ENCODE measurements around the gene SCP2D1. TPM values are rescaled to one million over a fixed set of nuclear protein-coding genes. Genes with fewer than 3 reads are reported as not detected.

Gene SCP2D1
- total RNA-seq, 8 experiments from 2014 or later, result not detected

DNA sequence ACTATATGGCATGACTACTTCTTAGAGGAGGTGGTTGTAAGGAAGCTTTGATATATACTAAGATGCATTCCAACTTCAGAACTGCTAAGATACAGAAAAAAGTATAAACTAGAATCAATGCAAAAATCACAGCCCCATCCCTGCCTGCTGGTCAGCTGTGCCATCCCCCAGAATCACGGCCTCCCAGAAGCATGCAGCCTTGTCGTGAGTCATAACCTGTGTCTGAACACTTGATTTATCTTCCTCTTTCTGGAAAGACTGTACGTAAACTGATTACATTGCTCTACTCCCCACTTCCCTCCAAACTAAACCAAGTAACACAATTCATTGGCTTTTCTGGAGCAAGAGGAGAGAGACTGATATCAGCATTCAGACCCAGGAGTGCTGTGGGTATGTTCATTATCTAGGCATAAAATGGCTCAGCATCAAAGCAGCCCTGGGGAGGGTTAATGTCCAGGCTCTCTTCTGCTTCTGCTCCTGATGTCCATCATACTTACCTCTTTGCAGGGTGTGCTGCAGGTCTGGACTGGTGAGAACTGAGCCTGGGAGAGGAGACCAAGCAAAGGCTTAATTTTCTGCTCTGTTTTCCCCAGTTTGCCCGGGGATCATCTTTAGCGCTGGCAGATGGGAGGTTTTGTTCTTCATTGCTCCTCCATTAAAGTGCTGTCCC lies 18.4 kb downstream of the SCP2D1 start:
- peak in 7 of 8 experiments; percentile 28 to 99 (median 98) for ATAC-seq (replicated peaks in 6 of 8)
- WGBS, 10 experiments, result 17 to 87% (median 37%) methylated on average over 1 to 5 of the region's 5 CpGs; no CpG with 5 or more reads in 1 of the 10 experiments
- Histone ChIP-seq H3K27ac (no peak overlapping the region), H3K4me1 (replicated peaks in 1 of 2) (peaks cover 13 to 16% of the 10 kb centered on the region in 2 donors), H3K4me3 (no peak overlapping the region)
- in situ Hi-C loops (cut with MboI; ENCODE audit: low pct_unique_long_range_greater_than_20kb in 2 of 9, low sequenced_read_pairs in 9 of 9, unreplicated experiment in 9 of 9), result no loop called here

DNA sequence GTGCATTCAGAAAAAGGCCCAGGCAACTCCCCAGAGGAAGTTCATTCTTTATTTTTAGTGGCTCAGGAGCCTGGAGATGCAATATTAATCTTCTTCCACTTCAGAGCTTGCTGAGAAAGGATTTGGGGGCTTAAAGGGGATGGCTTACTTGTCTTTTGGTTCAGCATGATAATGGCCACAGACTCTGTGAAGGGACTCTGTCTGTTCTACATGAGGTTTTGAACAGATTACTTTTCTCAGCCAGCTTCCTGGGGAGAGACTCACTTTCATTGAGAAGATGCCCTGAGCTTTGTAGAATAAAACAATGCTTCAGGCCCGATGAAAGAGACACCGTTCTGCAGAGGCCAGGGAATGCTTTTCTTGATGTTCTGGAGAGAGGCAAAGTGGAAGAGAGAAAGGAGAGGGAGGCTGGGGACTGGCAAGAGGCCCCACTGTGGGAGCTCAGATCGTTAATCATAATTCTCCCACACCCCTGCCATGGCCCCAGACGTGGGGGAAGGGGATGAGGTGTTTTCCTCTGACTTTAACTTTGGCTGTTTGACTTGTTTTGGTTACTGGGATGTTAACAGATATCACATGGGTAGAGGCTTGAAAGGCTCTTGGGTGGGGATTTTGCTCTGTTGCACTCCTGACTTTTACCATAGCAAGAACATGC lies 19.1 kb downstream of the SCP2D1 start:
- 0 to 71% (median 20%) methylated on average over 1 to 3 of the region's 4 CpGs; no CpG with 5 or more reads in 3 of the 10 experiments for WGBS, 10 experiments

DNA sequence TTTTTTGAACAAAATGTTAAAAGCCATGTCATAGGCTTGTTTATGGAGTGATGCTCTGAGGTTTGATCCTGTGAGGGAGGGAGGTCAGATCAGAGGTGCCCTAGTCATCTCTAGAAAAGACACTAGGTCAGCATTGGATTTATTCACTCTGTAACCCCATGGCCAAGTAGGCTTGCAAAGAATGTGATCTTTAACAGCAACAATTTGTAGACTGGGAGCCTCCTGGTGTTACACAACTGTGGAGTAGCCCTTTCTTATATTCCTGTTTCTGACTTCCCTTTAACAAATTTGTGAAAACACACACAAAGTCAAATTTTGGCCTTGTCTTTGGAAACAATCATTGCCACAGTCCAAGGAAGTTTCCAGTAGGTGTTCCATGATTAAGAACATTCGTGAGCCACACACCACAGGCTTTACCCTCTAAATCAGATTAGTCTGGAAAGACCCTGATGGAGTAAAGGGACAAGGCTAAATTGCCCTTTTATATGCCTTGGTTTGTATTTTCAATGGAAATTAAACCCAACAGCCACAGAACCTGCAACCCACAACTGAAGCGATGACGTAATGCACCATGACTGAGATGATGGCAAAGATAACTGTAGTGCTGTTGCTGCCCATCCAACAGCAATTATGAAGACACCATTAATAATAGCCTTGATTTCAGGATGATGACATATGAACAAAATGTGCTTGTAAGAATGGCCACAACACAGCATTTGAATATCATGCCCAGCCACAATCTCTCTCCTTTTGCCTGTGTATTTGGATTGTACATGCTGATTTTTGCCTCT lies 22.1 kb downstream of the SCP2D1 start:
- in situ Hi-C loops (cut with MboI; ENCODE audit: low pct_unique_long_range_greater_than_20kb in 2 of 9, low sequenced_read_pairs in 9 of 9, unreplicated experiment in 9 of 9), result no loop called here
- 0 to 100% (median 100%) methylated on average over 1 to 2 of the region's 3 CpGs; no CpG with 5 or more reads in 4 of the 10 experiments for WGBS, 10 experiments
- Histone ChIP-seq H3K4me3 (no peak overlapping the region), H3K4me1 (replicated peaks in 1 of 2) (peaks cover 16% of the 10 kb centered on the region in 2 donors), H3K27ac (no peak overlapping the region)
- ATAC-seq (replicated peaks in 6 of 8), result peak in 1 of 8 experiments; percentile 53

More for the DNA sequence above, 19.1 kb downstream of the SCP2D1 start:
- Histone ChIP-seq H3K4me1 (replicated peaks in 1 of 2) (peaks cover 16% of the 10 kb centered on the region in 2 donors), H3K4me3 (no peak overlapping the region), H3K27ac (peak overlapping the region in 1 of 2 donors; percentile 12)
- in situ Hi-C loops (cut with MboI; ENCODE audit: low pct_unique_long_range_greater_than_20kb in 2 of 9, low sequenced_read_pairs in 9 of 9, unreplicated experiment in 9 of 9), result no loop called here
- no peak for ATAC-seq (replicated peaks in 6 of 8)

DNA sequence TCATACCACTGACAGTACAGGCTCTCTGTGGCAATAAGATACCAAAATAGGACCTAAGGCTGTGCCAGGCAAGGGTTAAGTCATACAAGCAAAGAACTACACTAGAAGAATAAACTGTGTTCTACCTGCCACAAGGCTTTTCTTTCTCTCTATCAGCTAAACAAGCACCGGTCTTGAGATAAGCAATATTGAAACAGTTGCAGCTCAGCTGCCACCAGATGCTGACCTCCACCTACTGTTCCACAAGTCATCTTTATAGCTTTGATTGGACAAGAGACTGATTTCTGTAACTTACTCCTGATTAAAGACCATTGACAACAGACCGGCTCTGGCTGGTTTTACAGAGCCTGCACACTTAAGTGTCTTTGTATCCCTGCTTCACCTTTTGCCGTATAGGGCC lies 24.1 kb downstream of the SCP2D1 start:
- peak in 4 of 8 experiments; percentile 20 to 68 (median 28) for ATAC-seq (replicated peaks in 6 of 8)

DNA sequence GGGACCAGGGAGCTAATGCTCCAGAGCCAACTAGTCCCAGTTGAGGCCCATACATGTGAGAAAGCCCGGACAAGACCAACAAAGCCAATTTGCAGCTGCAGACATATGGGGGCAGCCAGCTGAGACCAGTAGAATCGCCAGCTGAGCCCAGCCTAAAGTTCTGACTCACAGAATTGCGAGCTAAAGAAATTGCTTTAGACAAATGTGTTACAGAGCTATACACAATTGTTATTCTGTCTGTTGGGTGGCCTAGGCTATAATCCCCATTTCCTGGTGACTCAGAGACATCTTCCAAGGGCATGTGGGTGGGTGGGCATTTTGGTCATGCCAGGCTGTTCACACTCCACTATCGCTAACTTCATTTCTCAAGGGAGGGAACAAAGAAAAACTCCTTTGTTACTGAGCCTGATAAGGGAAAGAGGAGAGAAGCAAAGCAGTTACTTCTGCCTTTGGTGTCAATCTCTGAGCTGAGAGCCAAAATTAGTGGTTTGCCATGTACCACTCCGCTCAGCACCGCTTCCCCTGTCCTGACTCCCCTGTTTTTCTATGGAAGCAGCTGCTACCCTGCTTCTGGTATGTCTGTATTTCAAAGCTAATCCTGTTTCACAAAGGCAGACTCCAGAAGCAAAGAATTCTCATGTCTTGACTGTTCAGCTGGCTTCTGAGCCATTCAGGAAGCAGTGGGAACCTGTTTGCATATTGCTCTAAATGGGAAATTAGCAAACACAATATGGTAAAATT lies 26.1 kb downstream of the SCP2D1 start:
- Histone ChIP-seq H3K4me1 (replicated peaks in 1 of 2) (peaks cover 3 to 5% of the 10 kb centered on the region in 2 donors), H3K27ac (no peak overlapping the region), H3K4me3 (no peak overlapping the region)
- ATAC-seq (replicated peaks in 6 of 8), result no peak
- 23 to 100% (median 83%) methylated on average over 1 to 5 of the region's 6 CpGs; no CpG with 5 or more reads in 3 of the 10 experiments for WGBS, 10 experiments
- in situ Hi-C loops (cut with MboI; ENCODE audit: low pct_unique_long_range_greater_than_20kb in 2 of 9, low sequenced_read_pairs in 9 of 9, unreplicated experiment in 9 of 9), result no loop called here

More for the DNA sequence above, 24.1 kb downstream of the SCP2D1 start:
- Histone ChIP-seq H3K4me1 (replicated peaks in 1 of 2) (peaks cover 5 to 8% of the 10 kb centered on the region in 2 donors), H3K27ac (peak overlapping the region in 1 of 2 donors; percentile 22), H3K4me3 (no peak overlapping the region)
- 60 to 93% (median 72%) methylated on average over 1 to 3 of the region's 3 CpGs; no CpG with 5 or more reads in 4 of the 10 experiments for WGBS, 10 experiments
- in situ Hi-C loops (cut with MboI; ENCODE audit: low pct_unique_long_range_greater_than_20kb in 2 of 9, low sequenced_read_pairs in 9 of 9, unreplicated experiment in 9 of 9), result no loop called here

DNA sequence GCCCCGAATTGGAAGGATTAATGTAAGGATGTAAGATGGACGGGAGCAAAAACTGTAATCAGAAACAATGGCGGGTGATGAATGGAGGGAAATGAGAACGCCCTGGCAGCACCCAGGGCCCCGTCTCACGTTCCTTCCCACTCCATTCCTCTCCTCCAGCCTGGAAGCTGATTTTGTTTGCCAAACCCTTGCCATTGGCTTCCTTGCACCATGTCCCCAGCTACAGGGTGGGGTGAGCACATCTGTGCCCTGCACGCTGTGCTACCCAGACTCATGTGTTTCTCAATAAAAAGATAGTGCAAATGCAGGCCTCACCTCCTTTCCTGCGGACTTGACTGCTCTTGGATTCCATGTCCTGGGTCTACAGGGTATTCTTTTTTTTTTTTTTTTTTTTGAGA lies 26.7 kb downstream of the SCP2D1 start:
- Histone ChIP-seq H3K4me3 (no peak overlapping the region), H3K27ac (no peak overlapping the region), H3K4me1 (replicated peaks in 1 of 2) (peaks cover 3 to 5% of the 10 kb centered on the region in 2 donors)
- in situ Hi-C loops (cut with MboI; ENCODE audit: low pct_unique_long_range_greater_than_20kb in 2 of 9, low sequenced_read_pairs in 9 of 9, unreplicated experiment in 9 of 9), result no loop called here
- ATAC-seq (replicated peaks in 6 of 8), result no peak
- WGBS, 10 experiments, result 25 to 81% (median 66%) methylated on average over 4 to 7 of the region's 8 CpGs; no CpG with 5 or more reads in 4 of the 10 experiments

DNA sequence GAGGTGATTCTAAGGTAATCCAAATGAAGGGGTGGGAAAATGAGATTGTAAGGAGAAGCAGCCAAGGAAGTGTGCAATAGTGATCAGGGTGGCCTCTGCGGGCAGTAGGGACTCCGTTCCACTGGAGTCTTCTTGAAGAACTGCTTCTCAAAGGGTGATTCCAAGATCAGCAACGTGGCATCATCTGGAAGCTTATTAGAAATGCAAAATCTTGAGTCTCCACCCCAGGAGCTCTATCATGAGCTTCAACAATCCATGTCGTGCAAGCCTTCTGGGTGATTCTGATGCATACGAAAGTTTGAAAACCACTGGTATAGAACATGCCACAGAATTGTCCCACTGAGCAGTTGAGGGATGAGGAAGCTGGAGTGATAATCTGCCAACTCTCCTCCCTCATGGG lies 31.4 kb downstream of the SCP2D1 start:
- peak in 2 of 8 experiments; percentile 58 to 74 for ATAC-seq (replicated peaks in 6 of 8)
- in situ Hi-C loops (cut with MboI; ENCODE audit: low pct_unique_long_range_greater_than_20kb in 2 of 9, low sequenced_read_pairs in 9 of 9, unreplicated experiment in 9 of 9), result no loop called here
- 0 to 79% (median 49%) methylated on average over 1 to 4 of the region's 5 CpGs; no CpG with 5 or more reads in 2 of the 10 experiments for WGBS, 10 experiments
- H3K27ac ChIP-seq, result no peak overlapping the region
- peaks cover 0 to 5% of the 10 kb centered on the region in 2 donors for H3K4me1 ChIP-seq (replicated peaks in 1 of 2)
- no peak overlapping the region for H3K4me3 ChIP-seq

DNA sequence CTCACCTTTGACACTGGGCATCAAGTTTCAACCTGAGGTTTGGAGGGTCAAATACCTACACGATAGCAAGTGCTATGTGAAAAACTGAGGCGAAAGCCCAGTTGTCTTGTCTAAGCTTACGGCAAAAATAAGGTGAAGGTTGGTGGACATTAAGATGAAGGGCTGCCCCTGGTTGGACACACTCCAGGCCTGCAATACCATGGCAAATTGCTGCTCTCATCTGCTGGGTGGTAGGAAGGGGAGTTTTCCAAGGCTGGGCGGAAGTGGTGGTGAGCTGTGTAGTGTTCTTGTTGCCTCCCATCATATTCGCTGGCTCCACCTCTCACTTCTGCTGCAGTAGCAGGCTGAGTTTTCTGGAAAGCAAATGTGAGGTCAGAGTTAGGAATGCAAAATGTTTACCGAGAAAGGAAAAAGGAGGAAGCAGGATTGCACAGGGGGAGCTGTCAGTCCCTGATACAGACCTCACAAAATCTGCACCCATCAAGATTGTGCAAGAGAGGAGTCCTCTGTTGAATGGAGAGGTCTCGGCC lies 33.7 kb downstream of the SCP2D1 start:
- Histone ChIP-seq H3K27ac (no peak overlapping the region), H3K4me3 (no peak overlapping the region), H3K4me1 (replicated peaks in 1 of 2) (peaks cover 0 to 3% of the 10 kb centered on the region in 2 donors)
- ATAC-seq (replicated peaks in 6 of 8), result peak in 2 of 8 experiments; percentile 51 to 59
- 29 to 94% (median 83%) methylated on average over 1 to 4 of the region's 7 CpGs; no CpG with 5 or more reads in 3 of the 10 experiments for WGBS, 10 experiments
- in situ Hi-C loops (cut with MboI; ENCODE audit: low pct_unique_long_range_greater_than_20kb in 2 of 9, low sequenced_read_pairs in 9 of 9, unreplicated experiment in 9 of 9), result no loop called here

DNA sequence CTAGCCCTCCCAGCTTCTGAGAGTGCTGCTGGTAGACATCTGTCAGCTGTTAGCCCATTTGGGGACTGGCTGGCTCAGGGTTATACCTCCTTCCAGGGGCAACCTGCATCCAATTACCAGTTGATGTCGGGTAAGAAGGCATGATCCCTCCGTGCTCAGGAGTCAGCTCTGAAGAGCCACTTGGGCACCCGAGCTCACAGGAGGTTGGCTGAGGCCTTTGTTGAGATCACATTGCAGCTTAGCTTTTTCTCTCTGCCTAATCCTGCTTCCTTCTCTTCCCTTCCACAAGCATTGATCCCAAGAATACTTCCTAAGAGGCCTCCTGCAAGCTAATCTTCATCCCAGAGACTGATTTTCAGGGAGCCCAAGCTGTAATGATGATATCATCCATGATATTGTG lies 35.5 kb downstream of the SCP2D1 start:
- ATAC-seq (replicated peaks in 6 of 8), result peak in 1 of 8 experiments; percentile 52
- WGBS, 10 experiments, result 0 to 71% (median 40%) methylated on average over 1 to 3 of the region's 3 CpGs; no CpG with 5 or more reads in 4 of the 10 experiments
- Histone ChIP-seq H3K4me1 (replicated peaks in 1 of 2) (no peaks in the 10 kb centered on the region), H3K27ac (no peak overlapping the region), H3K4me3 (no peak overlapping the region)
- in situ Hi-C loops (cut with MboI; ENCODE audit: low pct_unique_long_range_greater_than_20kb in 2 of 9, low sequenced_read_pairs in 9 of 9, unreplicated experiment in 9 of 9), result no loop called here

DNA sequence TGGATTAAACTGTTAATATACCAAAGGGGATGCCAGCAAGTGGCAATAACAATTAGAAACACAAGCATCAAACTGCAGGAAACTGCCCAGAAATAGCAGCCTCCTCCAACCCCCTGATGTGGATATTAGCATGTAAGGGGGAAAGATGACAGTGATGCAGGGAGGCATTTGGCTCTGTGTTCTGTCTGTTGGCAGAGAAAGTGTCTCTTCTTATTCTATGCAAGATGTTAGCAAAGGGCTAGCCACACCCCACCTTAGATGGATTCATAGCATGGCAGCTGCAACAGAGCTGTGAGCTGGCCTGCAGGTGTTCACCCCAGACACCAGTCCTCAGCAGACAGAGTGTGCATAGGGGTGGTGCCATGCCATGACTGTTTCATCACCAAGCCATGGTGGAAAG lies 38.0 kb downstream of the SCP2D1 start:
- in situ Hi-C loops (cut with MboI; ENCODE audit: low pct_unique_long_range_greater_than_20kb in 2 of 9, low sequenced_read_pairs in 9 of 9, unreplicated experiment in 9 of 9), result no loop called here
- Histone ChIP-seq H3K4me1 (replicated peaks in 1 of 2) (no peaks in the 10 kb centered on the region), H3K27ac (no peak overlapping the region), H3K4me3 (no peak overlapping the region)
- peak in 3 of 8 experiments; percentile 36 to 79 (median 71) for ATAC-seq (replicated peaks in 6 of 8)

DNA sequence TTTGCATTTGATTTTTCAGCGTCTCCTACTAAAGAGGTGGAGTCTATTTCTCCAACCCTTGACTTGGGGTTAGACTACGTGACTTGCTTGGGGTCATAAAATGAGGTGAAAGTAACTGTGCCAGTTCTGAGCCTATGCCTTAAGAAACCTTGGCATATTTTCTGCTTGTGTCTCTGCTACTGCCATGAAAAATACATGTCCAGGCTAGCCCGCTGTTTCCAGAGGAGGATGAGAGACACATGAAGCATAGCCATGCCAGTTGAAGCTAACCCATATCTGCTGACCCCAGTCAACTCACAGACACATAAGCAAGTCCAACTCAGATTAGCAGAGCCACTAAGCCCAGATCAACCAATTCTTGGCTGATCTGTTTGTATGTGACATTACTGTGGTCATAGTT lies 38.7 kb downstream of the SCP2D1 start:
- no peaks in the 10 kb centered on the region for H3K4me1 ChIP-seq (replicated peaks in 1 of 2)
- no peak overlapping the region for H3K27ac ChIP-seq
- H3K4me3 ChIP-seq, result no peak overlapping the region
- 0 to 100% (median 86%) methylated on average over 1 to 3 of the region's 3 CpGs; no CpG with 5 or more reads in 1 of the 10 experiments for WGBS, 10 experiments
- ATAC-seq (replicated peaks in 6 of 8), result no peak
- in situ Hi-C loops (cut with MboI; ENCODE audit: low pct_unique_long_range_greater_than_20kb in 2 of 9, low sequenced_read_pairs in 9 of 9, unreplicated experiment in 9 of 9), result no loop called here

DNA sequence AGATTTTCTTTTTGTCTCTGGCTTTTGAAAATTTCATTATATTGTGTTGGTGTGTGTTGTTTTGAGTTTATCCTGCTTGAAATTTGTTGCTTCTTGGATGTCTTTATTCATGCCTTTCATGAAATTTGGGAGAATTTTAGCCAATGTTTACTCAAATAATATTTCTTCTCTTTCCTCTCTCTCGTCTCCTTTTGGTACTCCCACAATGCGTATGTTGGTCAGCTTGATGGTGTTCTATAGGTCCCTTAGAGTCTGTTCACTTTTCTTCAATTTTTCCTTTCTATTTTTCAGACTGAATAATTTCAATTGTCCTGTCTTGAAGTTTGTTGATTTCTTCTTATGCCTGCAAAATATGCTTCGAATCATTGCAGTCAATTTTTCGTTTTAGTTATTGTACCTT lies 39.6 kb downstream of the SCP2D1 start:
- 26 to 100% (median 80%) methylated on average over 1 to 4 of the region's 4 CpGs for WGBS, 10 experiments
- Histone ChIP-seq H3K27ac (no peak overlapping the region), H3K4me1 (replicated peaks in 1 of 2) (no peaks in the 10 kb centered on the region), H3K4me3 (no peak overlapping the region)
- no peak for ATAC-seq (replicated peaks in 6 of 8)
- in situ Hi-C loops (cut with MboI; ENCODE audit: low pct_unique_long_range_greater_than_20kb in 2 of 9, low sequenced_read_pairs in 9 of 9, unreplicated experiment in 9 of 9), result no loop called here
